Keratinocyte (primary cell): Measurements from ENCODE around the gene ARHGAP22.

Experiments used
- EZH2 ChIP-seq: IDR thresholded peaks from one replicate; pipeline ENCODE4 v1.6.1; 2012; ENCODE audit warnings: inconsistent platforms, mild to moderate bottlenecking, low read length, moderate library complexity
- TF ChIP-seq, protein P1 (sequence below), 3 experiments: IDR thresholded peaks in 1 of 3; conservative IDR thresholded peaks in 1 of 3; optimal IDR thresholded peaks in 1 of 3; 2 replicates in 2 of 3; 3 replicates in 1 of 3; pipeline versions ENCODE3 to v1.5.1; 2011; ENCODE audit warnings: low read length in 3 of 3, mild to moderate bottlenecking in 3 of 3, moderate library complexity in 2 of 3, control low read depth in 1 of 3, inconsistent platforms in 1 of 3; ENCODE audit not compliant: insufficient read depth in 2 of 3; ENCODE audit errors: extremely low read depth in 1 of 3

DNA sequence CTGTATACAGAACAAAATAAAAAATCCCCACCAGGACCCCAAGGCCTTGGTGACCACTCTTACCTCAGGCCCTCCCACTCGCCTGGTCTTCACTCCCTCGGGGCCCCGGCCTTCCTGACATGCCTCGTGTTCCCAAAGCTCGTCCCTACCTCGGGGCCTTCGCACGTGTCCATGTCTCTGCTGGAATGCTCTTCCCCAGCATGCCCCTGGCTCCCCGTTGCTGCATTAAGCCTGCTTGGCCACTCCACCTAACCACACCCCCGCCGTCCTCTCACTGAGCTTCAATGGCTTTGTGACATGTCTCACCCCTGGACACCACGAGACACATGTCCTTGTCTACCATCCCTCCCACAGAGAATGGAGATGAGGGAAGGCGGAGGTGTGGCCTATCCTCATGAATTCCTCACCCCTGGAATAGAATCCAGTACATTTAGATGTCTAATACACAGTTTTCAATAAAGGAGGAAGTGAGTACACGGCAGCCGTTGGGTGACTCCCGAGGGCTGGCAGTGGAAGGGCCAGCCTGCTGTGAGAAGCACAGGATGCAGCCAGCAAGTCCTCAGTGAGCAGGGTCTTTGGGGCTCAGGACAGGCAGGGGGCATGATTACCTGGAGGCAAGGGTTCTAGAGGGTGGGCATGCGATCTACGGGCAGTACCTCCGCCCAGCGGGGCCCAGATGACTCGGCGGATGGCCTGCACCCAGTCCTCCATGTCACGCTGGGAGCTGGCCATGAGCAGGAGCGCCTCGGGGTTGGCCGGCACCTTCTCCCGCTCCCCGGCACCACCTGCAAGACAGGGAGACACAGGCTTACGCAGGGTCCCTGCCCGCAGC, 125.7 kb downstream of the ARHGAP22 start:
- TF ChIP-seq, protein P1, sequence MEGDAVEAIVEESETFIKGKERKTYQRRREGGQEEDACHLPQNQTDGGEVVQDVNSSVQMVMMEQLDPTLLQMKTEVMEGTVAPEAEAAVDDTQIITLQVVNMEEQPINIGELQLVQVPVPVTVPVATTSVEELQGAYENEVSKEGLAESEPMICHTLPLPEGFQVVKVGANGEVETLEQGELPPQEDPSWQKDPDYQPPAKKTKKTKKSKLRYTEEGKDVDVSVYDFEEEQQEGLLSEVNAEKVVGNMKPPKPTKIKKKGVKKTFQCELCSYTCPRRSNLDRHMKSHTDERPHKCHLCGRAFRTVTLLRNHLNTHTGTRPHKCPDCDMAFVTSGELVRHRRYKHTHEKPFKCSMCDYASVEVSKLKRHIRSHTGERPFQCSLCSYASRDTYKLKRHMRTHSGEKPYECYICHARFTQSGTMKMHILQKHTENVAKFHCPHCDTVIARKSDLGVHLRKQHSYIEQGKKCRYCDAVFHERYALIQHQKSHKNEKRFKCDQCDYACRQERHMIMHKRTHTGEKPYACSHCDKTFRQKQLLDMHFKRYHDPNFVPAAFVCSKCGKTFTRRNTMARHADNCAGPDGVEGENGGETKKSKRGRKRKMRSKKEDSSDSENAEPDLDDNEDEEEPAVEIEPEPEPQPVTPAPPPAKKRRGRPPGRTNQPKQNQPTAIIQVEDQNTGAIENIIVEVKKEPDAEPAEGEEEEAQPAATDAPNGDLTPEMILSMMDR (optimal IDR thresholded peaks at IDR 0.05 in 1 of 3, IDR thresholded peaks at IDR 0.05 in 1 of 3, conservative IDR thresholded peaks at IDR 0.05 in 1 of 3; ENCODE audit: extremely low read depth in 1 of 3, insufficient read depth in 2 of 3, low read length in 3 of 3), result no peak
- TF ChIP-seq EZH2, result no peak
